Gastroesophageal sphincter (tissue), 4 donors: ENCODE results near the gene UST. TPM values are rescaled to one million over a fixed set of nuclear protein-coding genes. Genes with fewer than 3 reads are reported as not detected.

Experiments used
- ATAC-seq: fragments of 150-250 bp; one replicate; pipeline ENCODE4 v1.9.1; 2016; ENCODE audit warnings: mild to moderate bottlenecking, moderate library complexity
- H3K27ac ChIP-seq, 4 donors: fragments of 200-600 bp; sonication (generic) in 3 of 4; 1 replicate in 3 of 4; 2 replicates in 1 of 4; pipeline ENCODE4 v1.5.1; 2016 to 2019
- H3K27me3 ChIP-seq: fragments of 200-600 bp; sonication (generic); one replicate; pipeline ENCODE4 v1.5.1; 2019
- H3K36me3 ChIP-seq, 2 donors: fragments of 200-600 bp; sonication (generic); one replicate each; pipeline ENCODE4 v1.5.1; 2019; ENCODE audit warnings: control low read depth in 1 of 2
- H3K4me1 ChIP-seq, 3 donors: fragments of 200-600 bp; sonication (generic); 1 replicate in 2 of 3; 2 replicates in 1 of 3; pipeline ENCODE4 v1.5.1; 2016 to 2019; ENCODE audit warnings: control low read depth in 2 of 3
- H3K4me3 ChIP-seq, 2 donors: fragments of 200-600 bp; sonication (generic); one replicate each; pipeline ENCODE4 v1.5.1; 2019; ENCODE audit warnings: mild to moderate bottlenecking in 1 of 2, moderate library complexity in 1 of 2
- H3K9me3 ChIP-seq, 3 donors: fragments of 200-600 bp; sonication (generic); one replicate each; pipeline ENCODE4 v1.5.1; 2017 to 2019; ENCODE audit warnings: control low read depth in 2 of 3
- CTCF ChIP-seq, 4 experiments: fragments of 200-600 bp in 2 of 4; fragments of 450-650 bp in 2 of 4; sonication (generic) in 1 of 4; IDR thresholded peaks; one replicate each; pipeline ENCODE4 v1.5.1; 2017 to 2019; ENCODE audit warnings: antibody characterized with exemption in 4 of 4, mild to moderate bottlenecking in 2 of 4, moderate library complexity in 2 of 4
- EP300 ChIP-seq: sonication (generic); formaldehyde crosslinking; IDR thresholded peaks from one replicate; pipeline ENCODE4 v1.6.1; 2017; ENCODE audit warnings: antibody characterized with exemption, mild to moderate bottlenecking
- POLR2A ChIP-seq, 2 donors: fragments of 450-650 bp; IDR thresholded peaks; one replicate each; pipeline ENCODE4 v1.6.1; 2017; ENCODE audit warnings: antibody characterized with exemption in 2 of 2, mild to moderate bottlenecking in 2 of 2, moderate library complexity in 1 of 2
- POLR2AphosphoS5 ChIP-seq: sonication (generic); formaldehyde crosslinking; IDR thresholded peaks from one replicate; pipeline ENCODE4 v1.6.1; 2017; ENCODE audit warnings: antibody characterized with exemption
- WGBS, 2 donors: methylation state at CpG; one replicate each; pipeline ENCODE4 v1.1.5; 2018; ENCODE audit warnings: low coverage in 1 of 2; 5-methylcytosine and 5-hydroxymethylcytosine counted together
- total RNA-seq, 4 donors: library from RNA; depleted of rRNA; stranded (reverse); fragments of >200 nt; gene quantifications; one replicate each; pipeline ENCODE4 v1.1.0, GENCODE V29; 2016

Gene UST
- total RNA-seq, 4 donors from 2014 or later: 17.4 to 48.1 (median 32.4) TPM

GRCh38 chr6:148986608-148987007, 239.8 kb downstream of the UST start:
- no peak overlapping the region for H3K27ac ChIP-seq
- no peaks in the 10 kb centered on the region for H3K36me3 ChIP-seq
- no peak for TF ChIP-seq EP300
- TF ChIP-seq CTCF (IDR thresholded peaks at IDR 0.05): no peak
- TF ChIP-seq POLR2AphosphoS5: no peak
- no peak for TF ChIP-seq POLR2A (IDR thresholded peaks at IDR 0.05)
- H3K27me3 ChIP-seq: no peaks in the 10 kb centered on the region
- H3K9me3 ChIP-seq: no peaks in the 10 kb centered on the region
- WGBS, 2 donors: 90 to 94% methylated on average over 1 to 3 of the region's 3 CpGs
- no peak for ATAC-seq
- no peak overlapping the region for H3K4me3 ChIP-seq
- peaks cover 0 to 12% (median 3%) of the 10 kb centered on the region in 3 donors for H3K4me1 ChIP-seq

- ATAC-seq: no peak
- H3K27me3 ChIP-seq: no peaks in the 10 kb centered on the region
- H3K4me1 ChIP-seq: peaks cover 0 to 12% (median 3%) of the 10 kb centered on the region in 3 donors
- H3K9me3 ChIP-seq: no peaks in the 10 kb centered on the region
- H3K27ac ChIP-seq: no peak overlapping the region
- 78 to 80% methylated on average over 1 to 3 of the region's 3 CpGs for WGBS, 2 donors
- no peaks in the 10 kb centered on the region for H3K36me3 ChIP-seq
- H3K4me3 ChIP-seq: no peak overlapping the region
- TF ChIP-seq POLR2AphosphoS5 (no peak), EP300 (no peak)
Observed at GRCh38 chr6:148987982-148988381, 241.2 kb downstream of the UST start.

GRCh38 chr6:148989585-148989984, 242.8 kb downstream of the UST start:
- ATAC-seq: no peak
- no peaks in the 10 kb centered on the region for H3K27me3 ChIP-seq
- H3K27ac ChIP-seq: no peak overlapping the region
- no peaks in the 10 kb centered on the region for H3K9me3 ChIP-seq
- peaks cover 0 to 9% (median 2%) of the 10 kb centered on the region in 3 donors for H3K4me1 ChIP-seq
- H3K4me3 ChIP-seq: no peak overlapping the region
- no peak for TF ChIP-seq POLR2A (IDR thresholded peaks at IDR 0.05)
- TF ChIP-seq EP300: no peak
- TF ChIP-seq CTCF (IDR thresholded peaks at IDR 0.05): no peak
- TF ChIP-seq POLR2AphosphoS5: no peak
- H3K36me3 ChIP-seq: no peaks in the 10 kb centered on the region
- WGBS, 2 donors: 89 to 90% methylated on average over 1 of the region's 1 CpG

- peaks cover 0 to 6% (median 0%) of the 10 kb centered on the region in 3 donors for H3K4me1 ChIP-seq
- no peaks in the 10 kb centered on the region for H3K27me3 ChIP-seq
- H3K9me3 ChIP-seq: no peaks in the 10 kb centered on the region
- H3K27ac ChIP-seq: no peak overlapping the region
- TF ChIP-seq POLR2A (IDR thresholded peaks at IDR 0.05): no peak
- TF ChIP-seq POLR2AphosphoS5: no peak
- no peak for ATAC-seq
- WGBS, 2 donors: 10 to 53% methylated on average over 6 of the region's 6 CpGs
- H3K36me3 ChIP-seq: no peaks in the 10 kb centered on the region
- H3K4me3 ChIP-seq: no peak overlapping the region
Observed at GRCh38 chr6:148990403-148990802, 243.6 kb downstream of the UST start.

- no peaks in the 10 kb centered on the region for H3K27me3 ChIP-seq
- TF ChIP-seq EP300 (no peak), CTCF (IDR thresholded peaks at IDR 0.05) (no peak), POLR2A (IDR thresholded peaks at IDR 0.05) (no peak), POLR2AphosphoS5 (no peak)
- no peak for ATAC-seq
- no peak overlapping the region for H3K27ac ChIP-seq
- no peaks in the 10 kb centered on the region for H3K36me3 ChIP-seq
- peaks cover 0 to 10% (median 0%) of the 10 kb centered on the region in 3 donors for H3K9me3 ChIP-seq
- no peak overlapping the region for H3K4me3 ChIP-seq
- 50 to 56% methylated on average over 1 of the region's 1 CpG for WGBS, 2 donors
- H3K4me1 ChIP-seq: peaks cover 0 to 14% (median 7%) of the 10 kb centered on the region in 3 donors
Observed at GRCh38 chr6:148996815-148997214, 250.0 kb downstream of the UST start.

- Histone ChIP-seq H3K4me1 (peaks cover 0 to 14% (median 7%) of the 10 kb centered on the region in 3 donors), H3K27ac (no peak overlapping the region), H3K27me3 (no peaks in the 10 kb centered on the region), H3K9me3 (peaks cover 0 to 10% (median 0%) of the 10 kb centered on the region in 3 donors), H3K4me3 (no peak overlapping the region), H3K36me3 (no peaks in the 10 kb centered on the region)
- ATAC-seq: no peak
- 83 to 86% methylated on average over 3 of the region's 3 CpGs for WGBS, 2 donors
- TF ChIP-seq POLR2AphosphoS5: no peak
Observed at GRCh38 chr6:148997865-148998264, 251.0 kb downstream of the UST start.
